Activated CD4-positive, alpha-beta T cell treated with anti-CD3 and anti-CD28 coated beads, Interleukin-2, amount 50 U/mL, for 48 hours (primary cell): Measurements from ENCODE around the gene RAB11FIP5.
A peak's percentile ranks its signal among the peaks of the same experiment; 100 is the strongest.

Experiments
- DNase-seq, 2 experiments: peaks; one replicate each; pipeline ENCODE4 v3.0.0-alpha.2; 2020

Gene RAB11FIP5

GRCh38 chr2:73085691-73086090, 27.1 kb downstream of the RAB11FIP5 start:
- DNase-seq: peak; percentile 88 to 89

DNA sequence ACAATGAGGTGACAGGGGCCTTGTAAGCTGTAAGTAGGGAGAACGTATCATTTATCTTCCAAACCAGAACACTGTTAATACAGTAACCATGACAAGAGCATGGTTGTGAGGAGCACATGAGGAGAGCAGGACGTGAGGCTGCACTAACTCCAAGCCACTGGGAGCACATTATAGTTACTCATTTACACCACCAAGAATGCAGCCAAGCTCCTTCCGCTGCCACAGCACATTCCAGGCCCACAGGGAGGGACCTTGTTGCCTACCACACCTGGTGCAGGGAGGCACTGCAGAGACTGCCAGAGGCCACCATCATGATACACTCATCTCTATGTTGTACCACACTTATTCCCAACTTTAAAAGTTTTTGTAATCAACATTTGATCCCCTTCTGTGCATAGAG, 27.8 kb downstream of the RAB11FIP5 start:
- no peak for DNase-seq

DNA sequence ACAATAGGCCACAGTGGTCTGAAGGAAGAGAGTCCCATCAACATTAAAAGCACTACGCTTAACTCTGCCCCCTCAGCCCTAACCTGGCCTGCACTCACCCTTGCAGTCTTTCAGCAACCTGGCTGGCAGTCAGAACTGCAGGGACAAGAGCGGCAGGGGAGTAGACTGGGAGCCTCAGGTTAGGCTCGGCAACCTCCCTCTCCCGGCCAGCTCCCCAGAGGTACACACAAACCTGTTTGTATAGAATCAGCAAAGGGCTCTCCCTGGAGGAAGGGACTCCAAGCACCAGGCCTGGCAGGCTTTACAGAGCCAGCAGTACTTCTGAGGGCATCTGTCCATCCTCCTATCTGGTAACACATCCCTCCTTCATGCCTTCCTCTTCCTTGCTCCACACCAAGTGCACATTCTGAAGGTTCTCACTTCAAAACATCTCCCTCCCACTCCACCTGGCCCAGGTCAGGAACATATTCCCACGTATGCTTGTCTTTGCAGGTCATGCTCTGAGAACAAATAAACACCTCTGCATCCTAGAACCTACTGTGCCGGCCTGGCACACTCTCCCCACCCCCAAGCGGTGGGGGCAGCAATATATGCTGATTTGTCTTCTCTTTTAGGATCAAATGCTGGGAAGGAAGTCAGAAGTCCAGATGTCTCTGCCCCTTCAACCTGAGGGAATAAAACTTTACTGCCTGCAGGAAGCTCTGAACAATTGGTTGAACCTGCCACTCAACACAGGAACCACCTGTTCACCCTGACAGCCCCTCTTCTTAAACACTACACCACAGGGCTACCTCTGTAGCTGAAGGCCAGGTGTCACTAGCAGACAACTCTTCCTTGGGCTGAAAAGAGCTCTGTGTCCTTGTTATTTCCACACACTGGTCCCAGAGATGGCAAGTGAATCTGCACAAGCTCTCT, 28.6 kb downstream of the RAB11FIP5 start:
- no peak for DNase-seq

GRCh38 chr2:73082523-73083410, 30.0 kb downstream of the RAB11FIP5 start:
- DNase-seq: no peak

- DNase-seq: no peak
Measured at GRCh38 chr2:73081181-73081671, 31.5 kb downstream of the RAB11FIP5 start.

GRCh38 chr2:73080321-73081131, 32.2 kb downstream of the RAB11FIP5 start:
- DNase-seq: no peak

DNA sequence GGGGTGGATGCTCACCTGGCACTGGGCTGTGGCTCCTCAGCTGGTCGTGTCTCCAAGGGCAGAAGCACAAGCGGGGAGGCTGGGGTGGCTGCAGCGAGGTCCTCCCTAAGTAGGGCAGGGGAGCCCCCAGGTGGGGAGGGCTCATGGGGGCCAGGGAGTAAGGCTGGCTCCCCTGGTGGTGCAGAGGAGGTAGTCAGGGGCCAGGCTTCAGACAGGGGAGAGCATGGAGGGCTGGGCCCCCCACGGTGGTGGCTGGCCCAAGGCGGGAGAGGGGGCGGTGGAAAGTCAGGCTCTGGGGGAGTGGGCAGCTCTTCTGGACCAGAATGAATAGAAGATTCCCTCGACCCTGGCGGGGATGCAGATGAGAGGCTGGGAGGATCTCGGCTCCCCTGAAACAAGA, 33.1 kb downstream of the RAB11FIP5 start:
- no peak for DNase-seq

DNA sequence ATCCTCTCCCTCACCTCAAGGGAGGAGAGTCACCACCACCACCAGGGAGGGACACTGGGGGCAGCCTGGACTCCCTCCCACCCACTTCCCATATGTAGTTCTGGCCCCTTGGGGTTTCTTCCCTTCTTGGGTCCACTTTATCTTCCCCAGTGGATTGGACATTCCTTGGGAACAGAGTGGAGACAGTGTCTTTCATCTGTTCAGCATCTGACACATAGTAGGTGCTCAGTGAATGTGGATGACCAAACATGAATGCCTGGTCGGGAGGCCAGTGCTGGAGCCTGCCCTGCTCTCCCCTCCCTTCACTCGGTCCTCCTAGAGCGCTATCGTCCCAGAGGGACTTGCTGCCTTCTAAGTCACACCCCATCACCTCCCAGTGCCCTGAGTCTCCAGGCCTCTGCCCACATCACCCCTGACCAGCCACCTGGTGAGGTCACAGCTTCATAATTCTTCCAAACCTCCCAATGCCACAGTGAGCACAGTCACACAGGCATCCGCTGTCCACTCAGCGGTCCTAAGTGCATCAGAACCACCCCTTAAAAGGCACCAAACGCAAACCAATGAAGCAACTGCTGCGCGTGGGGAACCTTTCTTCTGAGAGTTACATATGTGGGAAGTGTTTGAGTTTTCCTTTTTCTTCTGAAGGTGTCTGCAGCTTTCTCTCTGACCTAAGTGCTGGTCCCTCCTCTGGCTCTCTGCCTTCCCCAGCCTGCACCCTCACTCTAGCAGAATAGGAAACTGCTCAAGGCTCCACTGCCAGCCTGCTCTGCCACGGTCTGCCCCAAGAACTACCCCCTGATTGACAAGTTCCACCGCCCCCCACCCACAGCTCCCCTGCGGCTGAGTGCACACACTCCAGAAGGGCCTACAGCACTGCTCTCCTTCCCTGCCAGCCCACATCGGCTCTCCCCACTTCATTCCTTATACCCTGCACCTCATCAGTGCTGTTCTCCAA, 34.0 kb downstream of the RAB11FIP5 start:
- no peak for DNase-seq

DNA sequence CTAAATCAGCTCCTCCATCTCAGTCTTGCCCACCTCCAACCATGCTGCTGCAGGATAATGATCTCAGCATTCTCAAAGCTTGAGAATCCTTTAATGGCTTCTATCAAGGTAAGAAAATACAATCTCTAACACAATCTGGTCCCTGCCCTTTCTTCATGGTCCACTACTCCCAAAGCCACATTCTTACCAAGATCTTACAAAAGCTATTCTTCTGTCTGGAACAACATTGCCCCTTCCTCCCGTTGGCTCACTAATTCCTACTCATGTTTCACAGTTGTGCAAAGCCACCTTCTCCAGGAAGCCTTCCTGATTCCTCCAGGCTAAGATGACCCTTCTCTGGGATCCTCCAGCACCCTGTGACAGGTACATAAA, 35.3 kb downstream of the RAB11FIP5 start:
- DNase-seq: no peak

GRCh38 chr2:73076701-73077423, 35.9 kb downstream of the RAB11FIP5 start:
- no peak for DNase-seq

DNA sequence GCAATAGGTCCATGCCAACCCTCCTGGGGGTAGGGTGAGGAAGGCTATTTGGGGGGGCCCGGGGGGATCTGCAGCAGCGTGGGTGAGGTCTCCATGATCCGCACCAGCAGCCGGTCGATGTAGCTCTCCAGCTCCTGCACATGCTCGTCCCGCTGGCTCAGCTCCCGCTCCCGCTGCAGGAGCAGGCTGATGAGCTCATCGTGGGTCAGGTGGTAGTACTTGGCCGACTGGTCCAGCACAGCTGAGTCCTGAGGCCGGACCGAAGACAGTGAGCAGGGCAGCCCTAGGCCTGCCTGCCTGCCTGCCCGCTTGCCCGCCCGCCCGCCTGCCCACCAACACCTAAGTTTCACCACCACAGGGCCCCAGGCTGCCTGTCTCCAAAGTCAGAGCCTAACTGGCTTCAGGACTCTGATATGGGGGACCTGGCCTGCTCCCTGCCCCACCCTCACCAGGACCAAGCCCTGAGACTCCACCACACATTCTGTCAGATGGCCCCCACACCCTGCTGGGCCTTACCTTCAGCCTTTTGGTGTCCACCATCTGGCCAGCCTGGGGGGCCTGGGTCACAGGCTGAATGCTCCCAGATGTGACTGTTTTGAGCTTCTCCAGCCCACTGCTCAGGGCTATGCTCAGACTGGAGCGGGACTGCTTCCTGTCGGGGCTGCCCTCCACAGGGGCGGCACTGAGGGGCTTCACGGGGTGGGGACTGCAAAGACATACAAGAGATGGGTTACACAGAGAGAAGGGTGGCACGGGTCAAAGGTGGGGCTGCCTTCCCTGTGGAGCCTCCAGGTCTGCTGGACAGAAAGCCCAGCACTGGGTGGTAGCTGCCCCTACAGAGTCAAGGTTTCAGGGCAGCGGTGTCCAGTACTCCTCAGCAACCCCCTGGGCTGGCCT, 37.0 kb downstream of the RAB11FIP5 start:
- DNase-seq: no peak

DNA sequence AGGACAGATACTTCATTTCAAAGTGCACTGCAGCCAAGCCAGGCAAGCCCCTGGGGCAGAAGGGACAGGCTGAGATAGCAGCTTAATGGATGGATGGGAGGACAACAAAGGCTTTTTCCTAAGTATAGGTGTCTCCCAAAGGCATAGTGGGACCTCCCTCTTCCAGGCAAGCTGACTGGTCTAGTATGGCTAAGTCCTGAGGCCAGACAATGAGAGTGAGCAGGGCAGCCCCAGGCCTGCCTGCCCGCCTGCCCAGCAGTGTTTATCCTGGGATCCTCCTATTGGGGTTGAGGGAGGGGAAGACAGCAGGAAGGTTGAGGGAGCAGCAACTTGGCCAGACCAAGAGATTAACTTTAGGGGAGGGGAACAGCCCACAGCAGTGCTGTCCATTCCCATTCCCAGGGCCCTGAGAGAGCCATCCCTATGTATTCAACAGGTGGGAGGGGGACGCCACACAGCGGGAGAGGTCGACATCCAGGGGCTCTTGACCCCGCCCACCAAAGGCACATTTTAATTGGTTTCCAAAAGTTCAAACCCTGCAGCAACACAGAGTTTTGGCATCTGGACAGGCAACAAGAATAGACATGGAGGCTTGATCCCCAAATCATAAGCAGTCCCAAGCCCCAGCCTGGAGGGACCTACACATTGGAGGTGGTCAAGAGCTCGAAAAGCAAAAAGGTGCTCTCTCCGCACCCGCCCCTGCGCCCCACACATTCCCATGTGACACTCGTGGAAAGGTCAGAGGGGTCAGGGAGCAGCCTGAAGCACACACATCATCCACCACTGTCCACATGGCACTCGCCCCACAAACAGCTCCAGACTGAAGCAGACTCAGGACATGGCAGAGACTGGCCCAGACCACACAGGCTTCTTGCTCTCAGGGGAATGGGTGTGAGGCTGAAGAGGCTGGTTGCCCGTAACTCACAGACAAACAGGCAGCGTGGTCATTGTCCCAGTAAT, 38.4 kb downstream of the RAB11FIP5 start:
- no peak for DNase-seq

DNA sequence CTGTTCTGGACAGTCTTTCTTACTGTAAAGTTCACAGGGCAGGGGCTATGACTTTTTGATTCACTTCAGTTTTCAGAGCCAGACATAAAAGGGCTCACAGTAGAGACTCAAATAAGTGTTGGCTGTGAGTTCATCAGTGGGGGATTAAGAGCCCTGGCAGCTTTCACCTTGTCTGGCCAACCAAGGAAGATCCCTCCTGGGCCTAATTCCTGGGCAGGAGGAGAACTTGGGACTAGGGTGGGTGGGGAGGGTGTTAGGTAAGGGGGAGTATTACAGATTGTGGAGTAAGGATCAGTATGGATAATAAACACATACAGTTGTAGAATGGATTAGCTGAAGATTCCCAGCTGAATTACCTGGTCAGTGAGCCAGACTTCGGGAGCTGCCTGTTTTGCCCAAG, 40.3 kb downstream of the RAB11FIP5 start:
- no peak for DNase-seq

GRCh38 chr2:73072129-73072395, 40.7 kb downstream of the RAB11FIP5 start:
- peak in 1 of 2 experiments; percentile 8 for DNase-seq

DNA sequence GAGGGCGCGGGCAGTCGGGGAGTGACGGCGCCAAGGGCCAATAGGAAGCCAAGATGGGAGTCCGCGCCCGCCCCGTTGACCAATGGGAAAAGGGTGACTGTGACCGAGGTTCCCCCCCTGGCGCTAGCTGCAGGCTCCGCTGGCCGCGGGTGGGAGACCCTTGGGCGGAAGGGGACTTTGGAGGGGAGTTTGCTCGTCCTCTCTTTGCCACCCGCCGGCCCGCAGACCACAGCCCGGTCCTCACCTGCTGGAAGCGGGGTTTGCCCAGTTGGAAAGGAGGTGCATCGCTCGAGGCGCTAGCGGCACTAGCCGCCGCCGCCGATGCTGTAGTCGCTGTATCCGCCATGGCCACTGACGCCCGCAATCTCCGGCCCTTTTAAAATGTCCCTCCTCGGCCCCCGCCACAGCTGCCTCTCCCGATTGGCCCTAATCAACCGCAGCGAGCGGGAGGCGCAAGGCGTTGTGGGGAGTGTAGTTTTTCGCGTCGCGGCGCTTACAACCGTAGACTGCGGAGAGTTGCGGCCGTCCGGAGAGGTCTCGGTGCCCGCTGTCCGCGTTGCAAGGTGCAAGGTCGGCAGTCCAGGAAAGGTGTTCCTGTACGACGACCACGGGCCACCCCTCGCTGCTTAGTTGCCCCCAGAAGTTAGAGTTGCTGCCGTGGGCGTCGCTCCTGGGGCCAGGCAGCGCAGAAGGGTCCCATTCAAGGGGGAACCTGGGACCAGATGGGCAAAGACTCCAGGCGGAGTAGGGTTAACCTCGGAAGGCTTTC, 41.2 kb downstream of the RAB11FIP5 start, which contains the start of gene SFXN5:
TSS of gene SFXN5 (minus strand) at position 353 of the 769 bp plus-strand sequence. CDS start at position 346, 7 bp downstream.
- DNase-seq: peak; percentile 98

GRCh38 chr2:73070643-73071359, 41.9 kb downstream of the RAB11FIP5 start:
- DNase-seq: peak; percentile 55 to 63
